Breast epithelium (tissue), 4 donors: ENCODE data around the gene SPCS1. TPM values are rescaled to one million over a fixed set of nuclear protein-coding genes. Genes with fewer than 3 reads are reported as not detected.
"Not testable (repeated sequence)": the region's sequence is repeated elsewhere in the genome, so short reads cannot be mapped to it uniquely, and the experiment has no call there.

Source experiments
- DNase-seq, 2 donors: peaks; one replicate each; pipeline ENCODE4 v3.0.0-alpha.2; 2019; ENCODE audit warnings: low spot score in 2 of 2
- H3K27ac ChIP-seq, 2 donors: fragments of 200-600 bp; sonication (generic) in 1 of 2; one replicate each; pipeline ENCODE4 v1.5.1; 2016 to 2019; ENCODE audit warnings: mild to moderate bottlenecking in 1 of 2
- H3K27me3 ChIP-seq, 2 donors: fragments of 200-600 bp; sonication (generic) in 1 of 2; one replicate each; pipeline versions ENCODE4 v1.5.1 to v1.6.0; 2017 to 2019; ENCODE audit warnings: control low read depth in 1 of 2, mild to moderate bottlenecking in 1 of 2
- H3K36me3 ChIP-seq: fragments of 200-600 bp; one replicate; pipeline ENCODE4 v1.5.1; 2019
- H3K4me1 ChIP-seq, 2 donors: fragments of 200-600 bp; sonication (generic); one replicate each; pipeline ENCODE4 v1.5.1; 2016 to 2019; ENCODE audit warnings: control low read depth in 1 of 2
- H3K4me3 ChIP-seq, 3 donors: fragments of 200-600 bp; sonication (generic); 1 replicate in 2 of 3; 2 replicates in 1 of 3; pipeline ENCODE4 v1.5.1; 2016 to 2019; ENCODE audit warnings: mild to moderate bottlenecking in 3 of 3, moderate library complexity in 2 of 3
- H3K9me3 ChIP-seq, 2 donors: fragments of 200-600 bp; sonication (generic) in 1 of 2; one replicate each; pipeline ENCODE4 v1.5.1; 2016 to 2019; ENCODE audit warnings: control low read depth in 1 of 2
- CTCF ChIP-seq, 3 donors: fragments of 450-650 bp; IDR thresholded peaks; one replicate each; pipeline ENCODE4 v1.5.1; 2016 to 2017; ENCODE audit warnings: antibody characterized with exemption in 3 of 3, mild to moderate bottlenecking in 3 of 3, moderate library complexity in 3 of 3
- POLR2A ChIP-seq: fragments of 450-650 bp; IDR thresholded peaks from one replicate; pipeline ENCODE4 v1.6.1; 2016; ENCODE audit warnings: antibody characterized with exemption, mild to moderate bottlenecking, moderate library complexity
- POLR2AphosphoS5 ChIP-seq, 3 donors: sonication (generic); formaldehyde crosslinking; IDR thresholded peaks; one replicate each; pipeline ENCODE4 v1.6.1; 2017; ENCODE audit warnings: antibody characterized with exemption in 3 of 3
- intact Hi-C: fragments of 100-400 bp; cut with DNase I; formaldehyde crosslinking; loops from one replicate; pipeline ENCODE4 v1.15.1; 2023; ENCODE audit warnings: low total_unique reads
- total RNA-seq, 3 donors: library from RNA; depleted of rRNA; stranded (reverse); fragments of >200 nt; gene quantifications; one replicate each; pipeline ENCODE4 v1.1.0, GENCODE V29; 2016

Gene SPCS1
- total RNA-seq, 3 donors from 2014 or later, result 77.1 to 90.2 (median 86.5) TPM

GRCh38 chr3:52671676-52672075 lies 34.2 kb upstream of the SPCS1 start:
- Histone ChIP-seq H3K36me3 (no peaks in the 10 kb centered on the region), H3K4me1 (no peaks in the 10 kb centered on the region), H3K27ac (peak overlapping the region; percentile 69 to 81), H3K4me3 (no peak overlapping the region), H3K27me3 (no peaks in the 10 kb centered on the region), H3K9me3 (no peaks in the 10 kb centered on the region)
- intact Hi-C loops, result no loop called here
- no peak for DNase-seq
- TF ChIP-seq POLR2A (no peak), POLR2AphosphoS5 (IDR thresholded peaks at IDR 0.05) (no peak), CTCF (IDR thresholded peaks at IDR 0.05) (no peak)

- H3K36me3 ChIP-seq, H3K27me3 ChIP-seq, intact Hi-C loops, H3K4me1 ChIP-seq, H3K4me3 ChIP-seq, DNase-seq, H3K9me3 ChIP-seq, H3K27ac ChIP-seq: not testable (repeated sequence)
Measured at GRCh38 chr3:52676201-52676600, 29.7 kb upstream of the SPCS1 start.

GRCh38 chr3:52678265-52679198 lies 27.4 kb upstream of the SPCS1 start:
- Histone ChIP-seq H3K36me3 (no peaks in the 10 kb centered on the region), H3K4me3 (no peak overlapping the region), H3K27me3 (no peaks in the 10 kb centered on the region), H3K4me1 (no peaks in the 10 kb centered on the region), H3K9me3 (no peaks in the 10 kb centered on the region), H3K27ac (no peak overlapping the region)
- DNase-seq, result no peak
- no peak for TF ChIP-seq POLR2AphosphoS5 (IDR thresholded peaks at IDR 0.05)
- TF ChIP-seq CTCF (IDR thresholded peaks at IDR 0.05), result no peak
- TF ChIP-seq POLR2A, result no peak
- intact Hi-C loops, result no loop called here

GRCh38 chr3:52679199-52679538 lies 26.7 kb upstream of the SPCS1 start:
- Histone ChIP-seq H3K27me3 (no peaks in the 10 kb centered on the region), H3K27ac (peak overlapping the region; percentile 15 to 30), H3K36me3 (no peaks in the 10 kb centered on the region), H3K4me3 (no peak overlapping the region), H3K9me3 (no peaks in the 10 kb centered on the region), H3K4me1 (peaks cover 0 to 6% of the 10 kb centered on the region in 2 donors)
- TF ChIP-seq POLR2AphosphoS5 (IDR thresholded peaks at IDR 0.05), result no peak
- TF ChIP-seq CTCF (IDR thresholded peaks at IDR 0.05), result no peak
- TF ChIP-seq POLR2A, result no peak
- DNase-seq, result no peak
- intact Hi-C loops, result no loop called here

- no peaks in the 10 kb centered on the region for H3K27me3 ChIP-seq
- intact Hi-C loops, result no loop called here
Measured at GRCh38 chr3:52679811-52680210, 26.1 kb upstream of the SPCS1 start.

GRCh38 chr3:52681596-52681995 lies 24.3 kb upstream of the SPCS1 start:
- DNase-seq, result no peak
- no peak overlapping the region for H3K4me3 ChIP-seq
- H3K36me3 ChIP-seq, result no peaks in the 10 kb centered on the region
- no peak for TF ChIP-seq POLR2A
- no peak for TF ChIP-seq CTCF (IDR thresholded peaks at IDR 0.05)
- no peak for TF ChIP-seq POLR2AphosphoS5 (IDR thresholded peaks at IDR 0.05)
- intact Hi-C loops, result no loop called here
- H3K9me3 ChIP-seq, result no peaks in the 10 kb centered on the region
- H3K27me3 ChIP-seq, result no peaks in the 10 kb centered on the region
- H3K4me1 ChIP-seq, result peaks cover 0 to 13% of the 10 kb centered on the region in 2 donors
- H3K27ac ChIP-seq, result peak overlapping the region; percentile 54 to 65

More at GRCh38 chr3:52679811-52680210, 26.1 kb upstream of the SPCS1 start:
- Histone ChIP-seq H3K36me3 (no peaks in the 10 kb centered on the region), H3K4me1 (peaks cover 0 to 12% of the 10 kb centered on the region in 2 donors), H3K4me3 (no peak overlapping the region), H3K27ac (peak overlapping the region; percentile 30 to 38), H3K9me3 (no peaks in the 10 kb centered on the region)
- TF ChIP-seq POLR2AphosphoS5 (IDR thresholded peaks at IDR 0.05), result no peak
- DNase-seq, result no peak
